Loucy (cell line): ENCODE results near the gene ORMDL2.

Experiments used
- H2AFZ ChIP-seq: fragments of 200-600 bp; sonication (generic); 2 replicates; pipeline ENCODE4 v1.6.0; 2016; ENCODE audit warnings: antibody characterized with exemption, mild to moderate bottlenecking, low read length, moderate library complexity
- H3F3A ChIP-seq: fragments of 200-600 bp; 2 replicates; pipeline ENCODE4 v1.6.0; 2016; ENCODE audit warnings: antibody characterized with exemption, low read depth, mild to moderate bottlenecking
- H3K27me3 ChIP-seq: fragments of 200-600 bp; sonication (generic); 2 replicates; pipeline ENCODE4 v1.6.1; 2014; ENCODE audit warnings: low read length, mild to moderate bottlenecking; ENCODE audit not compliant: insufficient read depth, poor library complexity, severe bottlenecking
- H3K36me3 ChIP-seq: fragments of 200-600 bp; sonication (generic); 2 replicates; pipeline ENCODE4 v1.6.1; 2016; ENCODE audit warnings: low read length; ENCODE audit not compliant: insufficient read depth
- H3K4me1 ChIP-seq: fragments of 200-600 bp; sonication (generic); 2 replicates; pipeline ENCODE4 v1.5.1; 2014; ENCODE audit warnings: low read length, mild to moderate bottlenecking; ENCODE audit not compliant: insufficient read depth, poor library complexity, severe bottlenecking
- H3K4me2 ChIP-seq: fragments of 200-600 bp; sonication (generic); 2 replicates; pipeline ENCODE4 v1.6.0; 2014; ENCODE audit warnings: antibody characterized with exemption, low read length, low read depth, mild to moderate bottlenecking; ENCODE audit not compliant: poor library complexity, severe bottlenecking
- H3K4me3 ChIP-seq: fragments of 200-600 bp; sonication (generic); 2 replicates; pipeline ENCODE4 v1.5.1; 2014; ENCODE audit warnings: low read length, mild to moderate bottlenecking, mixed read lengths; ENCODE audit not compliant: poor library complexity, severe bottlenecking
- H3K79me2 ChIP-seq: fragments of 200-600 bp; sonication (generic); 2 replicates; pipeline ENCODE4 v1.6.1; 2014; ENCODE audit warnings: low read length; ENCODE audit not compliant: insufficient read depth
- H3K9ac ChIP-seq: fragments of 200-600 bp; sonication (generic); 2 replicates; pipeline ENCODE4 v1.6.0; 2014; ENCODE audit warnings: mild to moderate bottlenecking, low read depth, low read length, moderate library complexity; ENCODE audit not compliant: poor library complexity, severe bottlenecking
- H3K9me2 ChIP-seq: fragments of 200-600 bp; sonication (generic); replicated peaks from 2 replicates; pipeline ENCODE4 v1.6.1; 2016; ENCODE audit warnings: low read depth, low read length, mixed read lengths
- H3K9me3 ChIP-seq: fragments of 200-600 bp; sonication (generic); 2 replicates; pipeline ENCODE4 v1.6.1; 2014; ENCODE audit warnings: mild to moderate bottlenecking, antibody characterized with exemption, low read length, low read depth; ENCODE audit not compliant: insufficient read depth
- H4K20me1 ChIP-seq: fragments of 200-600 bp; sonication (generic); 2 replicates; pipeline ENCODE4 v1.6.0; 2014; ENCODE audit warnings: antibody characterized with exemption, low read length, mild to moderate bottlenecking; ENCODE audit not compliant: insufficient read depth, poor library complexity, severe bottlenecking
- CTCF ChIP-seq: fragments of 200-600 bp; sonication (generic); conservative IDR thresholded peaks from 2 replicates; pipeline ENCODE4 v1.5.1; 2014; ENCODE audit warnings: mild to moderate bottlenecking, antibody characterized with exemption, low read length
- EZH2phosphoT487 ChIP-seq: fragments of 200-600 bp; IDR thresholded peaks from 2 replicates; pipeline ENCODE4 v1.6.1; 2018; ENCODE audit warnings: antibody characterized with exemption, mild to moderate bottlenecking, moderate library complexity, borderline replicate concordance

ORMDL2 gene

DNA sequence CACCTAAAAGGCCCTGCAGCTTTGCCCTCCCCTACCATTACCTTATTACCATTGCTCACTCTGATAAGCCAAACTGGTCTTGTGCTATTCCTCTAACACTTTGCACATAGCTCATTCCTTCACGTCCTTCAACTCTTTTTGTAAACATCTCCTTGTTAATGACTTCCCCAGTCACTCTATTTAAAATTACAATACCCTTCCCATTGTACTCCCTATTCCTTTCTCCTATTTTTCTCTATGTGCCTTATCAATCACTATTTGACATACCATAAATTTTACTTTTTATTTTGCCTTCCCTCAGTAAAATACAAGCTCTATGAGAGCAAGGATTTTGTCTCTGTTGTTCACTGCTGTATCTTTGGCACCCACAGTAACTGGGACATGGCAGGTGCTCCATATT lies 5.8 kb upstream of the ORMDL2 start:
- Histone ChIP-seq H3K4me2 (peak overlapping the region; percentile 75), H3K4me1 (peaks cover 35% of the 10 kb centered on the region), H2AFZ (no peak overlapping the region), H4K20me1 (peaks cover 81% of the 10 kb centered on the region), H3K9me2 (no peaks in the 10 kb centered on the region), H3F3A (no peaks in the 10 kb centered on the region), H3K36me3 (peaks cover 17% of the 10 kb centered on the region; the same call in 1 of the 2 replicates), H3K79me2 (peaks cover 100% of the 10 kb centered on the region), H3K9ac (peak overlapping the region; percentile 6), H3K9me3 (no peaks in the 10 kb centered on the region), H3K27me3 (no peaks in the 10 kb centered on the region), H3K4me3 (peak overlapping the region; percentile 25)
- TF ChIP-seq CTCF (no peak), EZH2phosphoT487 (no peak)

DNA sequence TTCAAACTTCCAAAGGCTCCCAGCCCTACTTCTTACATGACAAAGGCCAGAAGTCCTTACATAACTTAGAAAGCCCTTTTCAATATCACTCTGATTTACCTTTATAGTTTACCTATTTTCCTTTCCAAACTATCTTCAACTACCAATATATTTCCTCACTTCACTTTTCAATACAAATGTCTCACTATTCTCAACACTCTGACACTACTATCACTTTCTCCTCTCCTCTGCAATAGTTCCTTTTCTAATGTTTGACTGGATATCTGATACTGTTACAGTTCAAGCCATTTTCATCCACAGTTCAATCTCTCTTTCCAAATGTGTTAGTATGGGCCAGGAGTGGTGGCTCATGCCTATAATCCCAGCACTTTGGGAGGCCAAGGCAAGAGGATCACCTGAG lies 3.6 kb upstream of the ORMDL2 start:
- peak overlapping the region; percentile 75 for H3K4me2 ChIP-seq

DNA sequence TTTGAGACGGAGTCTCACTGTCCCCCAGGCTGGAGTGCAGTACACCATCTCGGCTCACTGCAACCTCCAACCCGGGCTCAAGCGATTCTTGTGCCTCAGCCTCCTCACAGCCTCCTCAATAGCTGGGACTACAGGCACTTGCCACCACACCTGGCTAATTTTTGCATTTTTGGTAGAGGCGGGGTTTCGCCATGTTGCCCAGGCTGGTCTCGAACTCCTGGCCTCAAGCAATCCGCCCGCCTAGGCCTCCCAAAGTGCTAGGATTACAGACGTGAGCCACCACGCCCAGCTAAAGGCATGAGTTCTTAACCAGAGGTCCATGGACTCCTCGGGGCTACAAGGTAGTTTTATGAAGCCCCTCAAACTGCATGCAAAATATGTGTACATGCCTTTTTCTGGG lies 2.4 kb upstream of the ORMDL2 start:
- peaks cover 47% of the 10 kb centered on the region for H3K4me1 ChIP-seq
- H3K9me2 ChIP-seq: no peaks in the 10 kb centered on the region
- peak overlapping the region; percentile 88 for H3K4me3 ChIP-seq
- no peak overlapping the region for H2AFZ ChIP-seq
- H3F3A ChIP-seq: no peaks in the 10 kb centered on the region
- H3K36me3 ChIP-seq: peaks cover 10% of the 10 kb centered on the region; the same call in 1 of the 2 replicates
- H4K20me1 ChIP-seq: peaks cover 66% of the 10 kb centered on the region
- H3K9ac ChIP-seq: peak overlapping the region; percentile 93
- TF ChIP-seq CTCF (no peak), EZH2phosphoT487 (no peak)
- no peaks in the 10 kb centered on the region for H3K9me3 ChIP-seq
- peak overlapping the region; percentile 75 for H3K4me2 ChIP-seq
- H3K27me3 ChIP-seq: no peaks in the 10 kb centered on the region
- H3K79me2 ChIP-seq: peaks cover 93% of the 10 kb centered on the region

More for the DNA sequence above, 3.6 kb upstream of the ORMDL2 start:
- H3K4me3 ChIP-seq: peak overlapping the region; percentile 42
- H3K36me3 ChIP-seq: peaks cover 6% of the 10 kb centered on the region; the same call in 1 of the 2 replicates
- no peaks in the 10 kb centered on the region for H3K9me3 ChIP-seq
- peaks cover 71% of the 10 kb centered on the region for H4K20me1 ChIP-seq
- H3K4me1 ChIP-seq: peaks cover 46% of the 10 kb centered on the region
- TF ChIP-seq EZH2phosphoT487 (no peak), CTCF (no peak)
- no peaks in the 10 kb centered on the region for H3F3A ChIP-seq
- H3K79me2 ChIP-seq: peaks cover 94% of the 10 kb centered on the region
- H2AFZ ChIP-seq: no peak overlapping the region
- H3K9ac ChIP-seq: peak overlapping the region; percentile 34
- no peaks in the 10 kb centered on the region for H3K27me3 ChIP-seq
- no peaks in the 10 kb centered on the region for H3K9me2 ChIP-seq
